PC-3 (cell line): ENCODE data around the gene LLGL2. TPM values are rescaled to one million over a fixed set of nuclear protein-coding genes. Genes with fewer than 3 reads are reported as not detected.

ENCODE experiments used
- ATAC-seq: fragments of 200-7000 bp; cut with Tn5 transposase; 2 replicates; pipeline ENCODE4 v1.9.1; 2020; ENCODE audit warnings: mild to moderate bottlenecking, moderate library complexity
- BruUV-seq: library from RNA; stranded (reverse); fragments of 400-500 nt; replicated peaks from 2 replicates; lab custom pipeline; 2021; lab: Mats Ljungman, UMichigan
- CTCF ChIA-PET: fragments of 300-600 bp; sonication (Branson Sonifier 250); formaldehyde crosslinking; loops from one replicate; lab custom pipeline; 2022; ENCODE audit warnings: antibody characterized with exemption; lab: Charles Lee
- POLR2A ChIA-PET: fragments of 300-600 bp; sonication (Branson Sonifier 250); formaldehyde crosslinking; loops from one replicate; lab custom pipeline; 2022; ENCODE audit warnings: antibody characterized with exemption; ENCODE audit not compliant: unreplicated experiment; lab: Charles Lee
- DNase-seq: peaks from one replicate; pipeline ENCODE4 v3.0.0-alpha.2; 2015
- H2AFZ ChIP-seq: fragments of 300-600 bp; sonication (generic); 2 replicates; pipeline ENCODE4 v1.6.0; 2016; ENCODE audit warnings: antibody characterized with exemption, low read length
- H3F3A ChIP-seq: fragments of 300-600 bp; sonication (generic); one replicate; pipeline ENCODE4 v1.6.0; 2017; ENCODE audit warnings: antibody characterized with exemption, low read length, control low read depth, mild to moderate bottlenecking; ENCODE audit not compliant: unreplicated experiment
- H3K27ac ChIP-seq: fragments of 300-600 bp; sonication (generic); 2 replicates; pipeline ENCODE4 v1.5.1; 2016; ENCODE audit warnings: mild to moderate bottlenecking, low read length
- H3K27me3 ChIP-seq: fragments of 300-600 bp; sonication (generic); 2 replicates; pipeline ENCODE4 v1.6.1; 2016; ENCODE audit warnings: low read length, mixed read lengths
- H3K36me3 ChIP-seq: fragments of 300-600 bp; sonication (generic); 2 replicates; pipeline ENCODE4 v1.6.1; 2016; ENCODE audit warnings: low read depth, mixed run types, low read length, mixed read lengths
- H3K4me1 ChIP-seq: fragments of 300-600 bp; sonication (generic); 2 replicates; pipeline ENCODE4 v1.5.1; 2016; ENCODE audit warnings: low read length; ENCODE audit not compliant: insufficient read depth
- H3K4me2 ChIP-seq: fragments of 300-600 bp; sonication (generic); 2 replicates; pipeline ENCODE4 v1.6.0; 2016; ENCODE audit warnings: low read length
- H3K4me3 ChIP-seq: fragments of 300-600 bp; sonication (generic); 2 replicates; pipeline ENCODE4 v1.5.1; 2016; ENCODE audit warnings: mild to moderate bottlenecking, low read length, mixed read lengths
- H3K79me2 ChIP-seq: fragments of 300-600 bp; sonication (generic); 2 replicates; pipeline ENCODE4 v1.6.1; 2017; ENCODE audit warnings: low read length, mixed read lengths
- H3K9ac ChIP-seq: fragments of 300-600 bp; sonication (generic); 2 replicates; pipeline ENCODE4 v1.6.0; 2016; ENCODE audit warnings: mild to moderate bottlenecking, low read length
- H3K9me2 ChIP-seq: fragments of 300-600 bp; sonication (generic); replicated peaks from 2 replicates; pipeline ENCODE4 v1.6.1; 2016; ENCODE audit warnings: mixed run types, low read length, mixed read lengths
- H3K9me3 ChIP-seq: fragments of 300-600 bp; sonication (generic); 2 replicates; pipeline ENCODE4 v1.6.1; 2016; ENCODE audit warnings: low read length, mixed read lengths
- H4K20me1 ChIP-seq: fragments of 300-600 bp; sonication (generic); 2 replicates; pipeline ENCODE4 v1.6.1; 2016; ENCODE audit warnings: low read length, mixed read lengths
- EZH2 ChIP-seq: fragments of 300-600 bp; sonication (generic); IDR thresholded peaks from one replicate; pipeline ENCODE4 v1.6.1; 2017; ENCODE audit warnings: antibody characterized with exemption, mild to moderate bottlenecking, low read length; ENCODE audit not compliant: unreplicated experiment
- EZH2phosphoT487 ChIP-seq: fragments of 300-600 bp; sonication (generic); IDR thresholded peaks from 2 replicates; pipeline ENCODE4 v1.6.1; 2018; ENCODE audit warnings: mild to moderate bottlenecking, antibody characterized with exemption, low read length, borderline replicate concordance
- intact Hi-C: fragments of 100-400 bp; cut with micrococcal nuclease; formaldehyde crosslinking; loops from 2 replicates; pipeline ENCODE4 v1.9.0; 2023
- total RNA-seq: library from RNA; depleted of rRNA; stranded (reverse); fragments of >200 nt; gene quantifications from 2 replicates; pipeline ENCODE4 v1.2.3, GENCODE V29; 2014
- TF ChIP-seq, protein P1 (sequence below): fragments of 300-600 bp; sonication (generic); conservative IDR thresholded peaks from 2 replicates; pipeline ENCODE4 v1.5.1; 2017; ENCODE audit warnings: antibody characterized with exemption, low read depth, mild to moderate bottlenecking, low read length

Gene LLGL2
- total RNA-seq, 1 experiment from 2014 or later = 92.9 TPM

DNA sequence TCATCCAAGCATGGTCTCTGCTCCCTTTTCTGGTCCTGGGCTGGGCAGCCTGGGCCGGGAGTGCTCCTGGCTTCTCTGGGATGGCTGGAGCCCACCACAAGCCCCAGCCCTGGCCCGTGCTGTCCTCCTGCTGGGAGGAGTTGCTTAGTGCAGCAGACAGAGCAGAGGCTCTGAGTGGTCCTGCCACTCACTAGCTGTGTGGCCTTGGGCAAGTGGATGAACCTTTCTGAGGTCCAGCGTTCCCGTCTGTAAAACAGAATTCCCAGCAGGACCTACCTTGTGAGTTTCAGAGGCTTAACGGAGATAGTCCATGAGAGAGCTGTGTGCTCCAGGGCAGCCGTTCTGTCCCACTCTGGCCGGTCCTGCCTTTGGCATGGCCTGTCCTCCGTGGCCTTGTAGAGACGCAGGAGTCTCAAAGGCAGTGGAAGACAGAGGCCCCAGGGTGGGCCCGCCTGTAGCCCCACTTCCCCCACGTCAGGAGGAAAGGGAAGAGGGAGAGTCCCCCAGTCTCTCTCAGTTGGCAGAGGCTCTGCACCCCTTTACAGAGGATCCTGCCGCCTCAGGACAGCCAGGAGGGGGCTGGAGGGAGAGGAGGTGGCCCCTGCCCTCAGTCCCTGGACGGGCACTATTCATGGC, 69.9 kb downstream of the LLGL2 start:
- CTCF ChIA-PET = no interaction called here

DNA sequence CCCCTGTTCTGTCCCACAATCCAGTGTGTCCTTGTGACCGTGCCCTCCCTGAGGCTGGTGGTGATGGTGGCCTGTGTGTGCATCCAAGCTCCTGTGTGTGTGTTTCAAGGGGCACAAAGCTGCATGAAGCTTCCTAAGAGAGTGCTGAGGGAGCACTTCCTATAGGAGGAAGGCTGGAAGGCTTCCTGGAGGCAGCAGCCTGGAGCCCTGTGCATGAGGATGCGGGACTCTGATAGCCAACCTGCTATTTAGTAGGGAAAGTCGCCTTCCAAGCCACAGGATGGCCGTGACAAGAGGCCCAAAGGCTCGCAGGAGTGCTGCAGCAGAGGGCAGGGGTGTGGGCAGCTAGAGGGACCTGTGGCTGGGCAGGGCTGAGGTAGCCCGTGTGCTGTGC, 70.4 kb downstream of the LLGL2 start:
- ATAC-seq (no peak), DNase-seq (no peak)
- no peaks in the 10 kb centered on the region for H4K20me1 ChIP-seq
- no peaks in the 10 kb centered on the region for H3F3A ChIP-seq
- H2AFZ ChIP-seq = no peak overlapping the region
- no TSS peak for BruUV-seq
- H3K36me3 ChIP-seq = no peaks in the 10 kb centered on the region
- ChIA-PET CTCF (no interaction called here), POLR2A (no interaction called here)
- intact Hi-C loops = no loop called here
- no peak overlapping the region for H3K4me2 ChIP-seq
- no peak overlapping the region for H3K9ac ChIP-seq
- H3K27me3 ChIP-seq = no peaks in the 10 kb centered on the region
- H3K9me3 ChIP-seq = no peaks in the 10 kb centered on the region
- no peak overlapping the region for H3K4me3 ChIP-seq
- TF ChIP-seq EZH2 (no peak), EZH2phosphoT487 (no peak)
- TF ChIP-seq, protein P1, sequence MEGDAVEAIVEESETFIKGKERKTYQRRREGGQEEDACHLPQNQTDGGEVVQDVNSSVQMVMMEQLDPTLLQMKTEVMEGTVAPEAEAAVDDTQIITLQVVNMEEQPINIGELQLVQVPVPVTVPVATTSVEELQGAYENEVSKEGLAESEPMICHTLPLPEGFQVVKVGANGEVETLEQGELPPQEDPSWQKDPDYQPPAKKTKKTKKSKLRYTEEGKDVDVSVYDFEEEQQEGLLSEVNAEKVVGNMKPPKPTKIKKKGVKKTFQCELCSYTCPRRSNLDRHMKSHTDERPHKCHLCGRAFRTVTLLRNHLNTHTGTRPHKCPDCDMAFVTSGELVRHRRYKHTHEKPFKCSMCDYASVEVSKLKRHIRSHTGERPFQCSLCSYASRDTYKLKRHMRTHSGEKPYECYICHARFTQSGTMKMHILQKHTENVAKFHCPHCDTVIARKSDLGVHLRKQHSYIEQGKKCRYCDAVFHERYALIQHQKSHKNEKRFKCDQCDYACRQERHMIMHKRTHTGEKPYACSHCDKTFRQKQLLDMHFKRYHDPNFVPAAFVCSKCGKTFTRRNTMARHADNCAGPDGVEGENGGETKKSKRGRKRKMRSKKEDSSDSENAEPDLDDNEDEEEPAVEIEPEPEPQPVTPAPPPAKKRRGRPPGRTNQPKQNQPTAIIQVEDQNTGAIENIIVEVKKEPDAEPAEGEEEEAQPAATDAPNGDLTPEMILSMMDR = no peak
- no peaks in the 10 kb centered on the region for H3K9me2 ChIP-seq
- H3K27ac ChIP-seq = no peak overlapping the region
- peaks cover 7% of the 10 kb centered on the region for H3K4me1 ChIP-seq
- H3K79me2 ChIP-seq = no peaks in the 10 kb centered on the region

More for the DNA sequence above, 69.9 kb downstream of the LLGL2 start:
- Histone ChIP-seq H3F3A (no peaks in the 10 kb centered on the region), H3K27me3 (no peaks in the 10 kb centered on the region), H3K4me1 (peaks cover 3% of the 10 kb centered on the region), H3K79me2 (no peaks in the 10 kb centered on the region), H3K4me3 (no peak overlapping the region), H3K4me2 (no peak overlapping the region), H3K9me3 (no peaks in the 10 kb centered on the region), H4K20me1 (no peaks in the 10 kb centered on the region), H3K27ac (no peak overlapping the region), H3K36me3 (no peaks in the 10 kb centered on the region), H3K9me2 (no peaks in the 10 kb centered on the region), H2AFZ (no peak overlapping the region), H3K9ac (no peak overlapping the region)
- intact Hi-C loops = no loop called here
- BruUV-seq = no TSS peak
- POLR2A ChIA-PET = no interaction called here
- DNase-seq = no peak
- TF ChIP-seq EZH2 = no peak
- TF ChIP-seq, protein P1 = no peak
- no peak for TF ChIP-seq EZH2phosphoT487
- no peak for ATAC-seq

DNA sequence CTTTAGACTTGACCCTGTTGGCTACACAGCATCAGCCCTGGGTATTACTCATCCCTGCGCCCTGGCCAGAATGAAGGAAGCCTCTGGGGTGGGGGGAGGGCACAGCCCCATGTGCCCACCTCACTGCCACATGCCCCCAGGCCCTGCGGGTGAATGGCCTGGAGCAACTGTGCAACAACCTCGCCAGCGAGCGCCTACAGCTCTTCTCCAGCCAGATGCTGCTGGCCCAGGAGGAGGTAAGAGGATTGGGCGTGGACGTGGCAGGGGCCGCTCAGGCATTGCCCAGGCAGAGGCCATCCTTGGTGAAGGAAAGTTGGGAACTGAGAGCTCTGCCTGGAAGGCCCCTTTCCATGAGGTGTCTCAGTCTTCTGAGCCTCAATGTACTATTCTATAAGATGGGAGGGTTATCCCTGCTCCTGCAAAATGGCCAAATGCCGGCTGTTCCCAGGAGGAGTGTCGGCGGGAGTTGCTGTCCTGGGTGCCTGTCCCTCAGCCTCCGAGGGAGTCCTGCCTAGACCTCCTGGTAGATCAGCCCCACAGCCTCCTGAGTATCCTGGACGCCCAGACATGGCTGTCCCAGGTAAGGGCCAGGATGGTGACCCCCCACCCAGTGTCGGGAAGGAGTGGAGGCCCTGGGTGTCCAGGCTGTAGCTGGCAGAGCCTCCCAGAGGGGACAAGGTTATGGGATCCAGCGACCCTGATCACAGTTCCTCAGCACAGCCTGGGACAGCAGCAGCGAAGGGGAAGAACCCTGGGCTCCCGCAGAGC, 71.0 kb downstream of the LLGL2 start:
- ATAC-seq = no peak
- CTCF ChIA-PET = interaction anchor here (0.8 kb wide), 1 partner anchor 12 kb away, joined by 3 read pairs; no protein-coding TSS in a partner anchor
- no peak for DNase-seq
- Histone ChIP-seq H4K20me1 (no peaks in the 10 kb centered on the region), H3K9me3 (no peaks in the 10 kb centered on the region), H3K4me3 (no peak overlapping the region), H3K36me3 (no peaks in the 10 kb centered on the region), H3K4me2 (no peak overlapping the region), H3K27me3 (no peaks in the 10 kb centered on the region), H3K79me2 (no peaks in the 10 kb centered on the region), H3K4me1 (peaks cover 13% of the 10 kb centered on the region), H3F3A (no peaks in the 10 kb centered on the region), H3K27ac (no peak overlapping the region), H3K9me2 (no peaks in the 10 kb centered on the region), H2AFZ (no peak overlapping the region), H3K9ac (no peak overlapping the region)
- TF ChIP-seq, protein P1 = no peak
- no peak for TF ChIP-seq EZH2
- TF ChIP-seq EZH2phosphoT487 = no peak
- POLR2A ChIA-PET = no interaction called here
- intact Hi-C loops = no loop called here
- no TSS peak for BruUV-seq
